HuH-7 (cell line): ENCODE results near the gene SPI1.

Source experiments
- DNase-seq: peaks from one replicate; pipeline ENCODE4 v3.0.0; 2011; ENCODE audit warnings: low spot score

SPI1 gene

DNA sequence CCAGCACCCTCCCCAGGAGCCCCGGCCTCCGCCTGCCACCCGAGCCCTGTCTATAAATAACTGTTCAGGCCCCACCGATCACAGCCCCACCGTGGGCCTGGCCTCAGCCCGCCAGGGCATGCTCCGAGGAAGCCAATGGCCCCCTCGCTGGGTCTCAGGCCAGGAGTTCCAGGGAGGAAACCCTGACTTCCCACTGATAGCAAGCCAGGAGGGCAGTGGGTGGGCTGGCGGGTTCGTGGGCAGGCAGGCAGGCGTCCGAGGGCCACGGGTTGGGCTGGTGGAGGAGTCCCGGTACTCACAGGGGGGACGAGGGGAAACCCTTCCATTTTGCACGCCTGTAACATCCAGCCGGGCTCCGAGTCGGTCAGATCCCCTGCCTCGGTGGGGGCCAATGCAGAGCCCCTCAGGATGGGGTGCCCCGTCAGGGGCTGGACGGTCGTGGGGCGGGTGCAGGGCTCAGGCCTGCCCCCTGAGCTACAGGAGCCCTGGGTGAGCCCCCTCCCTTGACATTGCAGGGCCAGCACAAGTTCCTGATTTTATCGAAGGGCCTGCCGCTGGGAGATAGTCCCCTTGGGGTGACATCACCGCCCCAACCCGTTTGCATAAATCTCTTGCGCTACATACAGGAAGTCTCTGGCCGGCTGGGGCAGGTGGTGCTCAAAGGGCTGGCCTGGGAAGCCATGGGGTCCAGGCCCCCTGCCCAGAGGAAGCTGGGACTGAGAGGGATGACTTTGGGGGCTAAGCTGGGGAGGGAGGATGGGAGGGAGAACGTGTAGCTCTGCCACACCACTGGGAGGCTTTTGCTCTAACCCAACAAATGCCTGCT is at the start of gene SPI1:
TSS of gene SPI1 (minus strand) at position 538 of the 826 bp plus-strand sequence. CDS start at position 344, 194 bp downstream.
- DNase-seq = no peak

DNA sequence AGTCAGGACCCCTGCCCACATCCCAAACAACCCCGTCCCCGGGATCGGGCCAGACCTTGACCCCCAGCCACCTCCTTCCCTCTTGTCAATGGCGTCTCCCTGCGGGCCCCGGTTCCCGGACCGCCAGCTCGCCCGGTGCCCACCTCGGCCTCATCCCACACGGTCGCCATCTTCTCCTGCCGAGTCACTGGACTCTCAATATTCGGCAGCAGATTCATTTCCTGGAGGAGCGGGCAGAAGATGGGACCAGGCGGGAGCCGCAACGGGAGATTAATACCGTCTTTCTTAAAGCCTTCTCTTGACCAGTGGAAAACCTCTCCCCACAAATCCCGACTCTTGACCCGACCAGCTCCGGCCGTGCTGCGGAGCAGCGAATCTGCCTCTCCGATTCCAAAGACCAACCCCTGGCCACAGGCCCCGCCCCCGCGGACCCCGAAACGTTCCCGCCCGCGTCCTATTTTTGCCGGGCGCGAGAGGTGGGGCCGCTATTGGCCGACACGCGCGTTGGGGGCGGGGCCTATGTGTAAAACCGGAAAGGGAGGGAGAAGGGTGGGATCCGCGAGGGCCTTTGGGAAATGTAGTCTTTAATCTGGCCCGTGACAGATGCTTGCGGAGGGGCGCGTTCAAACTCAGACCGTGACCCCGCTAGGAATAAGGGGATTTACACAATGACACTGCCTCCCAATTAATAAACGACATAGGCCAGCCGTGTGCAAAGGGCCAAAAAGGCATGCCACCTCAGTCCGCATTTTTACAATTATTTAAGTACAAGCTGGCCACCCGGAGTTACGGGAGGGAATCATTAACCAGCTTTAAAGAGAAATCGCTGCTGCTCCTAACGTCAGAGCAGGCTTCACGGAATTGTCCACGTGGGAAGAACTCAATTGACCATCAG is 48.0 kb upstream of the SPI1 start, which contains the start of gene PSMC3:
TSS of gene PSMC3 (minus strand) at position 378 of the 895 bp plus-strand sequence. CDS start at position 218, 160 bp downstream.
- peak; percentile 93 for DNase-seq

DNA sequence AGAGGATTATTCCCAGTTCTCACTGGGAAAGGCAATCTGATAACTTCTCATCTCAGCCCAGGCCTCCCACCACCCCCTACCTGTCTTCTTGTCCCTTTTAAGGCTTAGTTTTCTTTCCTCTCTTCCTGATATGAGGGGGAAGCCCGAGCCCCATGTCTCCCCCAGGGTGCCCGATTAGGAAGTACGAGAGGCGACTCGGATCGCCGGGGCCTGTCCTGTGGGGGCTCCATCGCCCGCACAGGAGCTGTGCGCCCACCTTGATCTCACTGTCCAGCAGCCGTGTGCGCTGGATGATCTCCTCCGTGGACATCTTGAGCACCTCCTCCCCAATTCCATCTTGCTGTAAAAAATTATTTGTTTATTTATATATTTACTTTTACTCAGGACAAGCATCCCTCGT is 47.3 kb upstream of the SPI1 start:
- DNase-seq = no peak

DNA sequence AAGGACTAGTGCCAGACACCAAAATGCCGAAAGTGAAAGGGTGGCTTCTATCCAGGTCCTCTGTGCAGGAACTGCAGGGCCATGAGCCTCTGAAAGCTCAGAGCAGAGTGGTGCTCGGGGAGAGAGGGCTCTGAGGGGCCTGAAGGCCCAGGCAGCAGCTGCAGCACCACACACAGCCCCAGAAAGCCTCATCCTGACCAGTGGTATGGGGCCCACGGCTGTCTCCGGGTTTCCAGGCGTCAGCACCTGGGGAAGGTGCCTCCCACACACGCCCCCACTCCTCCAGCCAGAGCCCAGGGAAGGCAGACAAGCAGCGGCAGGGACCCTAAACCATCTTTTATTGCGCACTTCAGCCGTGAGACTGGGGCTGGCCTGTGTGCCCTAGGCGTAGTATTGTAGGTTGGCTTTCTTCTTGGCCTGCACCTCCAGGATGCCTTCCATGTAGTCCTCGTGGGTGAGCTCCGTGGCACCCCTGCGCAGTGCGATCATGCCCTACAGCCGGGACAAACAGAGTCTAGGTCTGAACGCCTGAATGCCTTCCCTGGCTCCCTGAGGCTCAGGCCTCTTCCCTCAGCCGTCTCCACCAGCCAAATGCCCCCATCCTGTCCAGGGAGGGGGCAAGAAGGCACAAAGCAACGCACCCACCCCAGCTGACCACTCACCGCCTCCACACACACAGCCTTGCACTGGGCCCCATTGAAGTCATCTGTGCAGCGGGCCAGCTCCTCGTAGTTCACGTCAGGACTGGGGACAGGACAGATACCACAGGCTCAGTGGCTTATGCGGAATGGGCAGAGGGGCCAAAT is 40.3 kb upstream of the SPI1 start:
- no peak for DNase-seq

DNA sequence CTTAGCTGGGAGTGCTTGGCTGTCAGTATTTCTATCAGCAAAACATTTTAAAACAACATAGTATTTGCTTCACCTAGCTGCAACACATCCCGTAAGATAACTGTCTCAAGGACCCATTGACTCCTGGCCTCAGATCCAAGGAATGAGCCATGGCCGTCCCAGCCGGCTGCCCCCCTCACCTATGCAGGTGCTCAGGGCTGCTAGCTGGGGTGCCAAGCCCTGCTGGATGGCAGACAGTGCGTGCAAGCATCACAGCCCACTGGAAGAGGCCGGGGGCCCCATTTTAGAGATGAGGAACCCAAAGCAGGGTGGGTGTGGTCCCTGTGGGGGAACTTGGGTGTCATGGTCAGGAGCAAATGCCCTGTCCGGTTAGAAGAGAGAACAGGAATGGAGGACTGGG is 39.4 kb upstream of the SPI1 start:
- DNase-seq = no peak

DNA sequence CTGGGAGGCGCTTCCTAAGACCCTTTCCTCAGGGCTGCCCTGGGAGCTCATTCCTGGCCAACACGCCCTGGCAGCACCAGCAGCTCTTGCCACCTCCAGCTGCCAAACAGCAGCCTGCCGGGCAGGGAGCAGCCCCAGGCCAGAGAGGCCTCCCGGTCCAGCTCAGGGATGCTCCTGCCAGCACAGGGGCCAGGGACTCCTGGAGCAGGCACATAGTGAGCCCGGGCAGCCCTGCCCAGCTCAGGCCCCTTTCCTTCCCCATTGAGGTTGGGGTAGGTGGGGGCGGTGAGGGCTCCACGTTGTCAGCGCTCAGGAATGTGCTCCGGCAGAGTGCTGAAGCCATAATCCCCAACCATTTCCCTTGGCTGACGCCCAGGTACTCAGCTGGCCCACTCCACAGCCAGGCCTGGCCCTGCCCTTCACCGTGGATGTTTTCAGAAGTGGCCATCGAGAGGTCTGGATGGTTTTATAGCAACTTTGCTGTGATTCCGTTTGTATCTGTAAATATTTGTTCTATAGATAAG is 37.7 kb upstream of the SPI1 start:
- DNase-seq = no peak

DNA sequence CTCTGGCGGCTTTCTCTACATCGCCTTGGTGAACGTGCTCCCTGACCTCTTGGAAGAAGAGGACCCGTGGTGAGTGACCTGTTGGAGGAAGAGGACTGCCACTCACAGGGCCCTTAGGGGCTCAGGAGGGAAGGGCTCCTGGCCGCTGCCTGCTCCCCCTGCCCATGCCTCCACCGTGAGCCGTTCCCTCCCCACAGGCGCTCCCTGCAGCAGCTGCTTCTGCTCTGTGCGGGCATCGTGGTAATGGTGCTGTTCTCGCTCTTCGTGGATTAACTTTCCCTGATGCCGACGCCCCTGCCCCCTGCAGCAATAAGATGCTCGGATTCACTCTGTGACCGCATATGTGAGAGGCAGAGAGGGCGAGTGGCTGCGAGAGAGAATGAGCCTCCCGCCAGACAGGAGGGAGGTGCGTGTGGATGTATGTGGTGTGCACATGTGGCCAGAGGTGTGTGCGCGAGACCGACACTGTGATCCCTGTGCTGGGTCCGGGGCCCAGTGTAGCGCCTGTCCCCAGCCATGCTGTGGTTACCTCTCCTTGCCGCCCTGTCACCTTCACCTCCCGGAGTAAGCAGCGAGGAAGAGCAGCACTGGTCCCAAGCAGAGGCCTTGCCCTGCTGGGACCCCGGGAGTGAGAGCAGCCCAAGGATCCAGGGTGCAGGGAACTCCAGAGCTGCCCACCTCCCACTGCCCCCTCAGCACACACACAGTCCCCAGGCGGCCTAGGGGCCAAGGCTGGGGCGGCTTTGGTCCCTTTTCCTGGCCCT is 36.9 kb upstream of the SPI1 start:
- DNase-seq = no peak

DNA sequence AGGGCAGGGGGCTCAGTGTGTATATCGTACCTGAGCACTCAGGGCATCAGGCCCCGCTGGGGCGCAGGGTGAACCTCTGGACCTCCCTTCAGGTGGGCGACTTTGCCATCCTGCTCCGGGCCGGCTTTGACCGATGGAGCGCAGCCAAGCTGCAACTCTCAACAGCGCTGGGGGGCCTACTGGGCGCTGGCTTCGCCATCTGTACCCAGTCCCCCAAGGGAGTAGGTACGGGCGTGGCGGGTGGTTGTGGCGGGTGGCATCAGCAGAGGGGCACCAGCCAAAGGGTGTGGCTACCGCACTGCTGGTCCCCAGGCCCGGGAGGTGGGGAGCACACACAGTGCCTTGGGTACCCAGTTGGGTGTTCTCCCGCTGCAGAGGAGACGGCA is 36.3 kb upstream of the SPI1 start:
- no peak for DNase-seq

DNA sequence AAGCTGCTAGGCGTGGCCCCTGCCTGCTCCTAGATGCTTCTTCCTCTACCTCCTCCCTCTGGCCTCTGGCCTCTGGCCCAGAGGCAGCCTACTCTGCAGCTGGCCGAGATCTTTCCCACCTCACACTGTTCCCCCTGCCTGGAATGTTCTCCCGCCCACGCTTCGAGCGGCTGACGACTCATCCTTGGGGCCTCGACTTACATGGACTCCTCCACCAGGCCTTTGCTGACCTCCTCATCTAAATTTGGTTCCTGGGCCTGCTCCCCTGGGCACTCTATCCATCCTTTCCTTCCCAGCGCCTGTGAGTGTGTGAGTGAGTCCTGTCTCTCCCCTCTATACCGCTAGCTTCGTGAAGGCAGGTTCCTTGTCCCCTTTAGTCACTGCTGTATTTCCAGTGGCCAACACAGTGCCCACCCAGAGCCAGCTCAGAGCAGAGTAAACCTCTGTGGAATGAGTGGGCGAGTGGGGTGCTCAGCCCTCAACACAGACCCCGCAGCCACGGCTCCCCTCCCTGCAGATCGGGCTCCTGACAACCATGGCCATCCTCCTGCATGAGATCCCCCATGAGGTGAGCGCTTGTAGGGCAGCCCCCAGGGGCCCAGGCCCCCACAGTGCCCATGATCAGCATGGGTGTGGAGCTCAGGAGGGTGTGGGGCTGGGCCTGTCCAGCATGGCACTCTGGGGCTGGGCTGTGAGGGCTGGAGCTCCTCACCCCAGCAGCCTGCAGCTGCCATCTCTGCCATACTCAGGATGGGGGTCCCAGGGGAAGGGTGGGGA is 35.7 kb upstream of the SPI1 start:
- DNase-seq = no peak

DNA sequence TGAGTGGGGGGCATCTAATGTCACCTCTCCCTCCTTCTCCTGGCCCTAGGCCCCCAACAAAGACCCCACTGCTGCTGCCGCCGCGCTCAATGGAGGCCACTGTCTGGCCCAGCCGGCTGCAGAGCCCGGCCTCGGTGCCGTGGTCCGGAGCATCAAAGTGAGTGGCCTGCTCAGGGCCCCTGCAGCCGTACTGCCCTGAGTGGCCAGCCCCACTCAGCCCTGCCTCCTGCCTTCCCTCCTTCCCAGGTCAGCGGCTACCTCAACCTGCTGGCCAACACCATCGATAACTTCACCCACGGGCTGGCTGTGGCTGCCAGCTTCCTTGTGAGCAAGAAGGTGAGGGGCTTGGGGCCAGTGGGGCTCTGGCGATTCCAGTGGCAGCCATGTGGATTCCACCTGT is 35.0 kb upstream of the SPI1 start:
- DNase-seq = no peak

DNA sequence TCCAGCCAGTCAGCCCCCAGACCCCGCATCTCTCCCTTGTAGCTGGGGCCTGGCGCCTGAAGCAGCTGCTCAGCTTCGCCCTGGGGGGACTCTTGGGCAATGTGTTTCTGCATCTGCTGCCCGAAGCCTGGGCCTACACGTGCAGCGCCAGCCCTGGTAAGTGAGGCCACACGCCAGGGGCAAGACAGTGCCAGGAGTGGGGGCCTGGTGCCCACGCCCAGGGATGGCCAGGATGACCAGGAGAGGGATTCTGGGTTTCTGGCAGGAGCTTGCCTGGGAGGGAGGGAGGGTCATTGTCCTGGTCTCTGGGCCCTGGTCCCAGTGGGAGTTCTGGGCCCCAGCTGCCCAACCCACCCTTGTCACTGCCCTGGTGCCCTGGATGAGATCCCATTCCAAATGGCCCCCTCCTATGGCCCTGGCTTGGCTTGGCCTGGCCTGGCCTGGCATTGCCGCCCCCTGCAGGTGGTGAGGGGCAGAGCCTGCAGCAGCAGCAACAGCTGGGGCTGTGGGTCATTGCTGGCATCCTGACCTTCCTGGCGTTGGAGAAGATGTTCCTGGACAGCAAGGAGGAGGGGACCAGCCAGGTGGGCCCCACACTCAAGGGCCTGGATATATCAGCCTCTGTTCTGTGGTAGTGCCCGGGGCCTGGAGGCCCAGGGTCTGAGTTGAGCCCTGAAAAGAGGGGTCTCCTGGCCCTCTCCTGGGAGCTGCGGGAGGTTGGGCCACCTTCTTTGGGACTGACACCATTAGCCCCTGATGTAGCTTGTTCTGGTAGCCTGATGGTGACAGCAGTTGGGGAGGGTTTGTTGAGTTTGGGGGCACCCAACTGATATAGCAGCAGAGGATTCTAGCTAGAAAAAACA is 33.8 kb upstream of the SPI1 start:
- peak; percentile 85 for DNase-seq

DNA sequence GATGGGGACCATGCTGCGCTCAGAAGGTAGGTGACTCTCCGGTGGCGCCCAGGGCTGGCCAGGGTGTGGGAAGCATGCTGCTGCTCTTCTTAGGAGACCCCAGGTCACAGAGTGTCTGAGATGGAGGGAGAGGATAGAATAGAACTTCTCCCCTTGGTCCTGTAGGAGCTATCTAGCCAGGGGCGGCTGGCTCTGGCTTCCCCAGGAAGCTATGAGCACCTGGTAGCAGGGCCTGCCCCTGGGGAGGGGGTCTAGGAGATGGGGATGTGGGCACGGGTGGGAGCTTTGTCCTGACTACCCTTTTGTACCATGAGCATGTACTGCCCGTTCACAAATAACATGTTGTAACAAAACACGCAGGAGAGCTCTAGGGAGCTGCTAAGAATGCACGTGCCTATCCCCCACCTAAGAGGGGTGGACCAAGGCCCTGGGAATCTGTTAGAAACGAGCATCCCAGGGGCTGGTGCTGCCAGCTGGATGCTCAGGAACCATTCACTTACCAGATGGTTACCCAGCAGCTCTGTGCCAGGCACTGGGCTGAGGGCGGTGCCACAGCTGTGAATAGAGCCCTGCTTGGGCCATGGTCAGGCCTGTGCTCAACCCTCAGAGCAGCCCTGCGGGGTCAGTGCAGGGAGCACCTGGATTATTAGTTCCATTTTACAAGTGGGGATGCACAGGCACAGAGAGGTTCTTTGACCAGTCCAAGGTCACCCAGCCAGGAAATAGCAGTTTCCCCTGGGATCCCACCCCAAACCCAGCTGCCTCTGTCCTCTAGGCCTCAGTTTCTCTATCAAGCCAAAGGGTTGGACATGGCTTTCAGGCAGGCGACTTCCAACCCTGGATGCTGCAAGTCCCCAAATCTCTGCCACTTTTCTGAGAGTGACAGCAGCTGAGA is 32.3 kb upstream of the SPI1 start:
- DNase-seq = no peak

DNA sequence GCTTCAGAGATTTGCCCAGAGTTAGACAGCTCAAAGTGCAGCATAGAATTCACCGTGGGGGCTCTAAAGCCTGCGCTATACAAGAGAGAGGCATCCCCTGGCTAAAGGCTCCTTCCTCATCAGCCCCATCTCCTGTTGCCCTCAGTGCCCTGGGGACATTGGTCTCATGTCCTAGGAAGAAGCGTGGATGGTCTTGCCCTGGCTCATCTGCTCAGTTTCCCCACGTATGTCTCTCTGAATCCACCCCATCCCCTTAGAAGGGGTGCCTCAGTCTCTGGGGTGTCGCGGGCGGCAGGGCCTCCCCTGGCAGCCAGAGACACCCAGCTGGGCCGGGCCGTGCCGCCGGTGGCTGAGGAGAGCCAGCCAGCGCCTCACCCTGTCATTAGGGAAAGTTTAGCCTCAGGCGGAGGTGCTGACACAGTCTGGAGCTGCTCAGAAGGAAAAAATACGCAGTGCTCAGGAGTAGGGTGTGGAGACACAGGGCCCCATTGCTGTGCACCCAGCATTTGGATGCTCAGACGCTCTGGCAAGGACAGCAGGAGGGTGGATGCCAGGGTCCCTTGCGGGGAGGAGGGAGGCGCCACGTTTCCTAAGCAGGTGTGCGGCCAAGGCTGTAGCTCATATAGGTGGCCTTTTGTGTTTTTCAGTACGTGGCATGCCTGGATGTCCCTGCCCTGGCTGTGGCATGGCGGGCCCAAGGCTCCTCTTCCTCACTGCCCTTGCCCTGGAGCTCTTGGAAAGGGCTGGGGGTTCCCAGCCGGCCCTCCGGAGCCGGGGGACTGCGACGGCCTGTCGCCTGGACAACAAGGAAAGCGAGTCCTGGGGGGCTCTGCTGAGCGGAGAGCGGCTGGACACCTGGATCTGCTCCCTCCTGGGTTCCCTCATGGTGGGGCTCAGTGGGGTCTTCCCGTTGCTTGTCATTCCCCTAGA is 31.4 kb upstream of the SPI1 start:
- no peak for DNase-seq

DNA sequence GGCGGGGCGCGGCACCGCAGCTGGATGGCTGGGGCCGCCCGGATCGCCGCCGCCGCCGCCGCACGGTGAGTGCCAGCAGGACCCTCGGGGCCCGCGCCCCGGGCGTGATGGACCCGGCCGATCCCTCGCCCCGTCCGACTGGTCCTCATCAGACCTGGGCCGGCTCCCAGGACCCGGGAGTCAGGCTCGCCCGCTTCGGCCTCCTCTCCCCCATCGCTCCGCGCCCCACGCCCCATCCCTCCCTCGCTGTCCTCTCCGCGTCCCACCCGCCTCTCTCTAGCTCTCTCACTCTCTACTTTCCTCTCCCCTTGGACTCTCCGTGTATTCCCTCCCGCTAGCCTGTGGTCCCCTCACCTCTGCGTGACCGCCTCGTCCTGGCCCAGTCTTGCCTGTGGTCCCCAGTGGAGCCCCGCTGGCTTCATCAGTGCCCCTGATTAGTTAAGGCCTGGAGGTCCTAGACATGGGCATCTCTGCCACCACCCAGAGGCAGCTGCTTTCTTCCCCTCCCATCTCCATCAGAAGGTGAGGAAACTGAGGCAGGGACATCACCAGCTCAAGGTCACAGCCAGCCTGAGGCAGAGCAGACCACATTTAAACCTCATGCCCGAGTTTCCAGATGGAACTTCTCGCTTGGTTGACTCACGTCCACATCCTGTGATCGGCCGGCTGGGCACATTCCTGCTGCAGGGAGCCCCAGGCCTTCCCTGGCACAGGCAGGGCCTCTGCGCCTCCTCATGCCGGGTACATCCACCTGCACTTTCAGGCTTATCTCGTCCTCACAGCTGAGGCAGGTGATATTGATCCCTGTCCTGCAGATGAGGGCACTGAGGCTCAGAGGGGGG is 30.5 kb upstream of the SPI1 start:
- DNase-seq = no peak

DNA sequence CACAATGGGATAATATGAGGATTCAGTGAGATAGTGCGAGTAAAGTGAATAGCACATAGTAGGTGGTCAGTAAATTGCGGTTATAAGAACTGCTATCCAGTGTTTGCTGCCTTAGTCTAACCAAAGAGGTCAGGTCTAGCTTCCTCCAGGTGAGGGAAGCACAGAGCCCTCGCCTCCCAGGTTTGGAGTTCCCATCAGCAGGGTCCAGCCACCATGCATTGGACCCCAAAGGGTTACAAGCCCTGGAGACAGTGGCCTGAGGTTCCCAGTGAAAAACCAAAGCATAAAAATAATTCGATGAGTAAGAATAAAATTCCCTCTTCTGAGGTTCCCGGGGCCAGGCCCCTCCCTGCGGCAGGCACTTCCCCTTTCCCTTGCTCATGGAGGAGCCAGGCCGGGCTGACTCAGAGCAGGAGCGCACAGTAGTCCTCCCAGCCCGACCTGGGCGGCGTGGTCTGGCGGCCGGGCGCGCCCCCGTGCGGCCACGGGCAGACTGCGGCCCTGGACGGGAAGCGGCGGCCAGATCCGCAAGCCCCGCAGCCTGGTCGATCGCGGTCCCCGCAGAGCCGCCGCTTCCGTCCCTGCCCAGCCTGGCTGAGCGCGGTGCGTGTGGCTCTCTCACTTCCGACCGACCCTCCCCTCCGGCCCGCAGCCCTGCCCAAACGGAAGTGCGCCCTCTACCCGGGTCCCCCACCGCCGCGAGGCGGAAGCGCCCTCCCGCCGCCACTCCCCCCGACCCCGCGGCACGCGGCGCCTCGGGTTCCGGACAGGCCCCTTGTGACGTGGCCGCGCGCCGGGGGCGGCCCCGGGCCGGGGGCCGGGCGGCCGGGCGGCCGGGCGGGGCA is 29.6 kb upstream of the SPI1 start, which contains the start of gene SLC39A13:
TSS of gene SLC39A13 (plus strand) at position 845 of the 845 bp plus-strand sequence. CDS start 1,505 bp downstream, outside the sequence.
- DNase-seq = peak; percentile 96
